ENCODE data around the gene ENSA. TPM values are rescaled to one million over a fixed set of nuclear protein-coding genes. Genes with fewer than 3 reads are reported as not detected.
"Not testable (repeated sequence)": the region's sequence is repeated elsewhere in the genome, so short reads cannot be mapped to it uniquely, and the experiment has no call there.

Gene ENSA, protein sequence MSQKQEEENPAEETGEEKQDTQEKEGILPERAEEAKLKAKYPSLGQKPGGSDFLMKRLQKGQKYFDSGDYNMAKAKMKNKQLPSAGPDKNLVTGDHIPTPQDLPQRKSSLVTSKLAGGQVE
- 200 and 229 TPM in 2 replicates for total RNA-seq

DNA sequence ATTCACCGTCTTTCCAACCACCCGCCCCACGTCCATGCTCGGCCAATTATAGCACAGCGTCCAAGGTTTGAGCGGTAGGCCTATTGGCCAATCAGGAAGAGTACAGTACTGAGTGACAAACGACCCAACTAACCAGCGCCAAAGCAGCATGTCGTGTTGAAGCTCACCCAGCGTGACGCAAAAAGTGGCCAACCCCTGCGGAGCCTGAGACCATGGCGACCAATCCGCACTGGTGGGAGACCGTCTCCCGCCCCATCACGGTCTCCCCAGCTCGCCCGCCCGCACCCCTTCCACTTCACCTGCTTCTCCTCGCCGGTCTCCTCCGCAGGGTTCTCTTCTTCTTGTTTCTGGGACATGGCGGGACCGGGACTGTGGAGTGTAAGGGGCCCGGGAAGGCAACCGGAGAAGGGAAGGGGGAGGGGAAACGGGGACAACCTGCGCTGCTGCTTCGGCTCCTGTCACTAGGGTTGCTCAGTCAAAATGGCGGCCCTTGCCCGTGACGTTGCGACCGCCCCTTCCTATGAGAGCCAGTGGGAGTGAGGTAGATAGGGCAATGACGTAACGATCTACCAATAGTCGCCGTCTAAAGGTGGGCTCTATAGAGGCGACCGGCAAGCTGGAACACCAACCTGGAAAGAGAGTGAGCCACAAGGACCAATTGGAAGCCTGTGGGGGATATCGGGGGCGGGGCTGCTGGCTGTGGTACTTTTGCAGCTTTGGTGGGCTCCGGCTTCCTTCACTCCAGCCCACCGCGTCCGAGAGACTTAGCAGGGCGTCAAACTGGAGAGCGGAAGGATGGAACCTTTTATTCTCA lies at the start of gene ENSA:
Gene ENSA (minus strand): TSS at position 498 of the 814 bp plus-strand sequence. CDS start 142 bp downstream, at position 356.
- DNase-seq = peak; percentile 100

DNA sequence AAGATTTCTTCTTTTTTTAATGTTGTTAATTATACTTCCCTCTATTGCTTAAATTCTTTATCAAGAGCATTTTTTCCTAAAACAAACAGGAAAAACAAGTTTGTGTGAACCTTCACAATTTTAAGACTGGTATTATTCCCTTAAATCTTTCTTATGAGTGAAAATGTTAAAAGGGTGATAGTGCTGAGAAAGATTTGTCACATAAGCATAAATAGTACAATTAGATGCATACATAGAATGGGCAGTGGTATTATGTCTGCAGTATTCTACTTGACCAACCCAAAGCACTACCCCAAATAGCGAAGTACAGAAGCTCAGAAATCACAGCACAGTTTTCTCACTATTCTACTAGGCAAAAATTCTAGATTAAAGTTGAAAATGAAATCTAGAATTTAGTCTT lies 49.6 kb upstream of the ENSA start:
- DNase-seq = no peak

DNA sequence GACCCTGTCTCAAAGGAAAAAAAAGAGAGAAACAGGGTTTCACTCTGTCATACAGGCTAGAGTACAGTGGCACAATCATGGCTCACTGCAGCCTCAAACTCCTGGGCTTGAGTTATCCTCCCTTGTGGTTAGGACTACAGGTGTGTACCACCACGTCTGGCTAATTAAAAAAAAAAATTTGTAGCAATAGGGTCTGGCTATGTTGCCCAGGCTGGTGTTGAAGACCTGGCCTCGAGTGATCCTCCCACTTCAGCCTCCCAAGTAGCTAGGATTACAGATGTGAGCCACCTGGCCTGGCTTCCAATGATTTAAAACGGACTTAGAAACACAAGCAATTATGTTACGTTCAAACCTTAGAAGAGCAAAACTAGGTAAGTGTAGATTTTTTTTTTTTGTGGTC lies 45.5 kb upstream of the ENSA start:
- no peak for DNase-seq

DNA sequence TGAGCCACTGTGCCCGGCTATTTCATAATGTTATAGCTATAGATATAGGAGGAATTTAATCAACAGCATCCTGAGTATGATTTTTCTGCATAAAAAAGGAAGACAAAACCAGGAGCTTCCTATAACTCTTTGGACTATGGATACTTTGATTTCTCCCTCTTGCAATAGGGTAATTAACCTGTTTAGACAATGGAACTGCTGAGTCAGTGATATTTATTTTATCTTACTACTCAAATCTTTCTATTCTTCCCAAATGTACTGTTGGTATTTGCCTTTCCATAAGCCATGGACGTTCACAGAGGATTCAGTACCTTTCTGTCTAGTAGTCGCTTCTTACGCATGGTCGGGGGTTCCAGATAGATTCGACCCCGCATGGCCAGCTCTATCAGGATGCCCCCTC lies 33.9 kb upstream of the ENSA start:
- DNase-seq = no peak

DNA sequence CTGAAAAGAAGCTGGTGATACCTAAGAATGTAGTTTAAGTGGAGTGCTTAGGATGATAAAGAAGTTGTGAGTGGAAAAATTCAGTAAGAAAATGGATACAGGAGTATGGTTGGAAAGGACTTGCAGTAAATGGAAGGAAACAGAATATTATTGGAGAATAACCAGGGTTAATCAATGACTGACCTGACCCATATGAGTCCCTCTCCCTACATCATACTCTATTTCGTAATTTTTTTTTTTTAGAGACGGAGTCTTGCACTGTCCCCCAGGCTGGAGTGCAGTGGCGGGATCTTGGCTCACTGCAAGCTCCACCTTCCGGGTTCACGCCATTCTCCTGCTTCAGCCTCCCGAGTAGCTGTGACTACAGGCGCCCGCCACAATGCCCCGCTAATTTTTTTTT lies 33.4 kb upstream of the ENSA start:
- no peak for DNase-seq

DNA sequence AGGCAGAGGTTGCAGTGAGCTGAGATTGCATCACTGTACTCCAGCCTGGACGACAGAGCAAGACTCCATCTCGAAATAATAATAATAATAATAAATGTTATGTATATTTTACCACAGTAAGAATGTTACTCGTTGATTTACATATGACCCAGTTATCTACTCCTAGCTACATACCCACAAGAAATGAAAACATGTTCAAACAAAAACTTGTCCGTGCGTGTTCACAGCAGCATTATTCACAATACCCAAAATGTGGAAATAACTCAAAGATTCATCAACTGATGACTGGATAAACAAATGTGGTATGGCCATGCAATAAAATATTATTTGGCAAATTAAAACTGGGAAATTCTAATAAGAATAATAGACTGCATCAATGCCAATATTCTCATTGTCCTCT lies 31.7 kb upstream of the ENSA start:
- DNase-seq = no peak

DNA sequence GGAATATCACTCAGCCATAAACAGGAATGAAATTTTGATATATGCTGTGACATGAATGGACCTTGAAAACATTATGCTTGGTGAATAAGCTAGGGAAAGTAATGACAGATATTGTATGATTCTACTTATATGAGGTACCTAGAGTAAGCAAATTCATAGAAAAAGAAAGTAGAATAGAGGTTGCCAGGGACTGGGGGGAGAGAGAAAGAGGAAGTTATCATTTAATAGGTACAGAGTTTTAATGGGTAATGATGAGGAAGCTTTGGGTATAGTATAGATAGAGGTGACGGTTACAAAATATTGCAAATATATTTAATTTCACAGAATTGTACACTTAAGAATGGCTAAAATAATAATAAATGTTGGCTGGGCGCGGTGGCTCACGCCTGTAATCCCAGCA lies 31.2 kb upstream of the ENSA start:
- DNase-seq = no peak

DNA sequence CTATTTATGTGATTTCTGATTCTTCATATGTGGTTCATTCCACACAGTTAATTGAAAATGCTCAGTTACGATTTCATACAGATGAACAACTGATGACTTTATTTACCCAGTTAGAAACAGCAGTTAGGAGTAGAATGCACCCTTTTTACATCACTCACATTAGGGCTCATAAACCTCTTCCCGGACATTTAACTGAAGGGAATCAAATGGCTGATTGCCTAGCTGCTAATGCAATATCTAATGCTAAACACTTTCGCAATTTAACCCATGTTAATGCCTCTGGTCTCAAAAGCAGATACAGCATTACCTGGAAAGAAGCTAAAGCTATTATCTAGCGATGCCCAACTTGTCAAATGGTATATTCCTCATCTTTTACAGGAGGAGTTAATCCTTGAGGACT lies 27.7 kb upstream of the ENSA start:
- DNase-seq = not testable (repeated sequence)

DNA sequence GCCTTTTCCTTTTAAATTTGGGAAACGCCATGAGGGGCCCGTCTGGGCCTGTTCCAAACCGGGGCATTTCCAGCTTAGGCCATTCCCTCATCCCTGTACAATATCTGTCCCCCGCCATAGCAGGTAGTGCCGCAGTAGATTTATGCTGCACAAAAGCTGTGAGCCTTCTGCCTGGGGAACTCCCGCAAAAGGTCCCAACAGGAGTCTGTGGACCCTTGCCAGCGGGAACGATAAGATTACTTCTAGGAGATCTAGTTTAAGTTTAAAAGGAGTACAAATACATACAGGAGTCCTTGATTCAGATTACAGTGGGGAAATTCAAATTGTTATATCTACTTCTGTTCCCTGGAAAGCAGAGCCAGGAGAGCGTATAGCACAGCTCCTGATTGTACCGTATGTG lies 25.2 kb upstream of the ENSA start:
- DNase-seq = not testable (repeated sequence)

DNA sequence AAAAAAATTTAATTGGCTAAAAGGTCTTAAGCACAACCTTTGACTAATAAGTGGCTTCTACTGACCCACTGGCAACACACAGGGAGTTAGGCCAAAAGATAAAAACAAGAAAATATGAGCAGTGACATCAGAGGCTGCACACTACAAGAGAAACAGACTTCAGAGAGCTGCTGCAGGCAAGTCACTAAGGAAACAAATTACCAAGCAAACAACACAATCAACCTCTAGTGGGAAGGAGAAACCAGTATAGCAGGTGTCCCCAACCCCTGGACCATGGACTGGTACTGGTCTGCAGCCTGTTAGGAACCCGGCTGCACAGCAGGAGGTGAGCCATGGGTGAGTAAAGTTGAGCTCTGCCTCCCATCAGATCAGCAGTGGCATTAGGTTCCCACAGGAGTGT lies 20.8 kb upstream of the ENSA start:
- DNase-seq = no peak

DNA sequence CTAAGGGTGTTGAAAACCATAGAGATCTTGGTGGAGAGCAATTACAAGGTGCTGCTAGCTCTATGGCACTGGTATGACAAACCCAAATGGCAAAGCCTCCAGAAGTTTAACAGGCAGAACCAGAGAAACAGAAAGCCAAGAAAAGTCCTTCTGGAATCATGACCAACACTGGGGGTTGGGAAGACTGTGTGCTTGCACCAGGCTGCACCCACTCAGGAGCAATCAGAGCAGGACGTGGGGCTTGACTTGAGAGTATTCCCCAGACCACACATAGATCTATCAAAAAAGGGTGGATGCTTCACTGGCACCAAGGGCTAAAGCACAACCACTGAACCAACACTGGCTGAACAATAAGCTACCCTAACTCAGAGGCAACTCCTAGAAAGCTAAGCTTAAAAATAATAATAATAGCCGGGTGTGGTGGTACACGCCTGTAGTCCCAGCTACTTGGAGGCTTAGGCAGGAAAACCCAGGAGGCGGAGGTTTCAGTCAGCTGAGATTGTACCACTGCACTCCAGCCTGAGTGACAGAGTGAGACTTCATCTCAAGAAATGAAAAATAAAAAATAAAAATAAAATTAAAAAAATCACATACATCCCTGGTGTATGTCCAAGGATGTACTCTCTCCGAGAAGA lies 20.1 kb upstream of the ENSA start:
- DNase-seq = no peak

DNA sequence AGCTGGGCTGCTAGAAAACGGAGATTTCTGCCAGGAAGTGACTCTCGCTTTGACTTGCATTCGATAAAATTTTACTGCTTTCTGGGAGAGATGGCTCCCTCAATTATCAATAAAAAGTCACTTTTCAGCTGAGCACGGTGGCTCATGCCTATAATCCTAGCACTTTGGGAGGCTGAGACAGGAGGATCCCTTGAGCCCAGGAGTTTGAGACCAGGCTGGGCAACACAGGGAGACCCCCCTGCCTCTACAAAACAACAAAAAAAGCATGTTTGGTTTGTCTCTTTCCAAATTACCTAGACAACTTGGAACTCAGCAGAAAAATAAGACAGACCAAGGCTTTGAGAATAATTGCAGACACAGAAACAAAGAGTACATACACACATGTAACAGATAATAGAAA lies 12.9 kb upstream of the ENSA start:
- DNase-seq = no peak

DNA sequence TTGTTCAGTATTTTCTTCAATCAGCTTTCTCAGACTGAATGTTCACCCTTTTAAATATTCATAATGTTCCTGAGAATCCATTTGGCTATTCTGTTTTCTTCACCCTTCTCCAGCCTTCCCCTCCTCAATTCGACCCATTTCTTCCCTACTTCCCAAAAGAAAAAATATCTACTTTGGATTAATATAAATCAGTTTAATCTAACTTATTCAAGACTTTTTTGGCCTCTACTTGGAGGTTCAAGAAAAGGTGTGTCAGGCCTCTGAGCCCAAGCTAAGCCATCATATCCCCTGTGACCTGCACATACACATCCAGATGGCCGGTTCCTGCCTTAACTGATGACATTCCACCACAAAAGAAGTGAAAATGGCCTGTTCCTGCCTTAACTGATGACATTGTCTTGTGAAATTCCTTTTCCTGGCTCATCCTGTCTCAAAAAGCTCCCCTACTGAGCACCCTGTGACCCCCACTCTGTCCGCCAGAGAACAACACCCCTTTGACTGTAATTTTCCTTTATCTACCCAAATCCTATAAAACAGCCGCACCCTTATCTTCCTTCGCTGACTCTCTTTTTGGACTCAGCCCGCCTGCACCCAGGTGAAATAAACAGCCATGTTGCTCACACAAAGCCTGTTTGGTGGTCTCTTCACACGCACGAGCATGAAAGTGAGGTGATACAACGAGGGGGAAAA lies 11.9 kb upstream of the ENSA start:
- not testable (repeated sequence) for DNase-seq

DNA sequence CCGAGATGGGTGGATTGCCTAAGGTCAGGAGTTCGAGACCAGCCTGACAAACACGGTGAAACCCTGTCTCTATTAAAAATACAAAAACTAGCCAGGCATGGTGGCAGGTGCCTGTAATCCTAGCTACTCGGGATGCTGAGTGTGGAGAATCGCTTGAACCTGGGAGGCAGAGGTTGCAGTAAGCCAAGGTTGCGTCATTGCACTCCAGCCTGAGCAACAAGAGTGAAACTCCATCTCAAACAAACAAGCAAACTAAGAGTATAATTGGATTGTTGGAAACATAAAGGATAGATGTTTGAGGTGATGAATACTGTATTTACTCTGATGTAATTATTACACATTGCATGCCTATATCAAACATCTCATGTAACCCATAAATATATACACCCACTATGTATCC lies 9.0 kb upstream of the ENSA start:
- not testable (repeated sequence) for DNase-seq

DNA sequence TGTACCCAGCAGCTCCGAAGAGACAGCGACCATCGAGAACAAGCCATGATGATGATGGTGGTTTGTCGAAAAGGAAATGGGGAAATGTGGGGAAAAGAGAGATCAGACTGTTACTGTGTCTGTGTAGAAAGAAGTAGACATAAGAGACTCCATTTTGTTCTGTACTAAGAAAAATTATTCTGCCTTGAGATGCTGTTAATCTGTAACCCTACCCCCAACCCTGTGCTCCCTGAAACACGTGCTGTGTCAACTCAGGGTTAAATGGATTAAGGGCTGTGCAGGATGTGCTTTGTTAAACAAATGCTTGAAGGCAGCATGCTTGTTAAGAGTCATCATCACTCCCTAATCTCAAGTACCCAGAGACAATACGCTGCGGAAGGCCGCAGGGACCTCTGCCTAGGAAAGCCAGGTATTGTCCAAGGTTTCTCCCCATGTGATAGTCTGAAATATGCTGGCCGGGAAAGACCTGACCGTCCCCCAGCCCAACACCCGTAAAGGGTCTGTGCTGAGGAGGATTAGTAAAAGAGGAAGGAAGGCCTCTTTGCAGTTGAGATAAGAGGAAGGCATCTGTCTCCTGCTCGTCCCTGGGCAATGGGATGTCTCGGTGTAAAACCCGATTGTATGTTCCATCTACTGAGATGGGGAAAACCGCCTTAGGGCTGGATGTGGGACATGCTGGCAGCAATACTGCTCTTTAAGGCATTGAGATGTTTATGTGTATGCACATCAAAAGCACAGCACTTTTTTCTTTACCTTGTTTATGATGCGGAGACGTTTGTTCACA lies 5.6 kb upstream of the ENSA start:
- not testable (repeated sequence) for DNase-seq

DNA sequence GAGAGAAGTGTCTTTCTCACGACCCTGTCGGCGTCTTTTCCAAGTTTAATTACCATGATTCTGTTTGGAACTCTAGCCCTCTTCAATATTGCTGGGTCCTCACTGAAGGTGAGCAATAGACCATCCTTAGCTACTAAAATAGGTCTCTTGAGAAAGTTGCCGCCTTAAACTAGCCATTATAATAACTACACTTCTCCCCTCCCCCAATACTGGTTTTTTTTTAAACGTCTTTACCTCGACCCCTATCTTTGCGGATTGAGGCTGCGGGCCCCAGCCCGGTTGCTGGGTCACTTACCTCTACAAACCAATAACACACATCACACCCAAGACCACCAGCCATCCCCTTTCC lies 672 bp downstream of the ENSA start:
- DNase-seq = no peak

DNA sequence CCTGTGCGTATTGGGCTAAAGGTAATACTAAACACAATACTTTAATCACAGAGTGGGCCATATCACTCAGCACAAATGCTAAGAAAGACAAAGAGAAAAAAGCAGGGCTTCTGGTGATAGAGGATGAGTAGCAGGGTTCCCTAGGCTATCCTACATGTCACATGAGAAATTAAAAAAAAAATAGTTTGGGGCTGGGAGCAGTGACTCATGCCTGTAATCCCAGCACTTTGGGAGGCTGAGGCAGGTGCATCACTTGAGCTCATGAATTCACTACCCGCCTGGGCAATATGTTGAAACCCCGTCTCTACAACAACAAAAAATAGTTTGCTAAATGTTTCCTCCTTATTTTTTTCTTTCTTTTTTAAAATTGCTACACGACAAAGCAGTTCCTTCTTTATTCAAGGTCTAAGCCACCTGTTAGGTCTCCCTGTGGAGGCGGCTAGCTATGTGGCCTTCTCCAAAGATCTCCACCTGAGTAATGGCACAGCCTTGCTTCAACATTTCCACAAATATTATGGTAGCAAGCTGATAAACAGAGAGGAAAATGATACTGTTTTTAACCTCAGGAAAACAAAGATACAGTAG lies 1.5 kb downstream of the ENSA start:
- DNase-seq = no peak

DNA sequence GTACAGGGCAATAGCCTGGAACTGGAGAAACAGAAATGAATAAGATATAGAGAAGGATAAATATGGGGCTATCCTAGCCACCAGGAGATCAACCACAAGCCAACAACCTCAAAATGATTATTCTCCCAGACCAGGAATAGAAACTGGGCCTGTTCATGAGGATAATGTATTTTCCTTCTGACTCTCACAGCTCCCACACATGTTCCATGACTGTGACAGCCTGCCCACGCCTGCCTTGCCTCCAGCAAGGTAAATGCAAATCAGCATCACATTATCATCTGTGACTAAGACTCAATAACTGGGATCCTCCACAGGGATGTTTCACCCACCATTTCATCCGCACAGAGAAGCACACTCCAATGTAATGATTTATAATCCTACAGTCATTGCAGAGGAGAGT lies 3.3 kb downstream of the ENSA start:
- no peak for DNase-seq

DNA sequence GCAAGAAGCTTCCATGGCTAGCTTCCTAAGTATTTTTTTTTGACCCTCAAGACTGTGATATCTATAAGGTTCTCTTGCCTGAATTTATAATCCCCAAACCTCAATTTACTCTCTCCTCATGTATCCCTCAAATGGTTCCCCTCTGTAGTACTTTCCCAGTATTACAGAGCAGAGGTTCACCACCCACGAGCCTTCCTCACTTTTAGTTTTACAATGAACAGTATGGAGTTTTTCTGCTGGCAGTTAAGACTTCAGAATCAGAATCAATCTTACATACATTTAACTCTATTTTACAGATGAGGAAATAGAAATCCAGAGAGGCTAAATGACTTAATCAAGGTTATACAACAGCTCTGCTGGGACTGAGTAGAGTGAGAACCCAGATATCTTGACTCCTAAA lies 4.9 kb downstream of the ENSA start:
- not testable (repeated sequence) for DNase-seq

DNA sequence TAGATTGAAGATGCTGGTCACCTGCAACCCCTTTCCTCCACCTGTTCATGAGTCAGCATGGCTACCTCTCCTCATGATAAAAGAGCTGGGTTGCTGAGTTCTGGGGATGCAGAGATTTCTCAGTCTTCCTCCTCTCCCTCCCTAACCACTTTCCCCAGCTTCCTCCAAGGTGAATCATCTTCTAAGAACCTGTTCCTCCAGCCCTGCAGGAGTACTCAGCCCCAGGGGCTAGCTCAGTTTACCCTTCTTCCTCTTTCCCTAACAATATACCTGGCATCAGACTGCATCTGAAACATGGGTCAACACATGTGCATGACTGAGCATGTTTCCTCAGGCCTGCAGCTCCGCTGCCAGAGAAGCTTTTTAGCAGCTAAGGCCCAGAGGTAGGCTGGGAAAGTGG lies 5.3 kb downstream of the ENSA start:
- DNase-seq = not testable (repeated sequence)

DNA sequence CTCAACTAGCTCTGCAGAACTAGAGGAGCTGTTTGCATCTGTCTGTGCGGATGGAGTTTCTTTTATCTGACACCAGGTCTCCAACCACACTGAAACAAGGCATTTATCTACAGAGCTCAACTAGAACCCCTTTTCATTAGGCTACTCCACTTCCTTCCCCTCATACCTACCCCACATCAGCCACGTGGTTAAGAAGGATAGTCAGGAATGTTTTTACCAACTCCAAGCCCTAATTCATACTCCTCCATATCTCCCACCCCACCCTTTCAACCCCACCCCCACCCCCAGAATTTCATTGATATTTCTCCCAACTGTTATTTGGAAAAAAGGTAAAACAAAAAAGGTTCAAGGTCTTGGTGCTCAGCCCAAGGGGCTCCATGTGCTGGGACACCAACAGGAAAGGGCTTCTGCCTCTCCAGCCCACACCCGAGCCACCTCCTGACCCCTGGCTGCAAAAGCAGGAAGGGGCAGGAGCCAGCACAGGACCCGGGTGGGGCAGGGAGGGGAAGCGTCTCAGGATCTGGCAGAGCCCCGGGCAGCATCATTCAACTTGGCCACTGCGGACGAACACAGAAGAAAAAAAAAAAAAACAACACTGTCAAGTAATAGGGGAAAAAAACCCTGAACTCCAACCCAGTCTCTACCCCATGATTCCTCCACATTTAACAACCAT lies 7.0 kb downstream of the ENSA start:
- DNase-seq = peak; percentile 59
